Fibroblast of lung (primary cell): ENCODE results near the gene RCAN3. TPM values are rescaled to one million over a fixed set of nuclear protein-coding genes. Genes with fewer than 3 reads are reported as not detected.
A peak's percentile ranks its signal among the peaks of the same experiment; 100 is the strongest.

Experiments
- DNase-seq, 2 donors: peaks; one replicate each; pipeline versions ENCODE4 v3.0.0 to v3.0.0-alpha.2; 2010; ENCODE audit warnings: low read depth in 2 of 2
- H2AFZ ChIP-seq: 2 replicates; pipeline ENCODE4 v1.5.1; 2012; ENCODE audit warnings: low read length, control low read depth, inconsistent platforms
- H3K27ac ChIP-seq: 2 replicates; pipeline ENCODE4 v1.5.1; 2011; ENCODE audit warnings: low read length, control low read depth; ENCODE audit not compliant: insufficient read depth
- H3K27me3 ChIP-seq: 2 replicates; pipeline ENCODE4 v1.5.1; 2011; ENCODE audit warnings: mild to moderate bottlenecking, low read length; ENCODE audit not compliant: control insufficient read depth, insufficient read depth
- H3K36me3 ChIP-seq: 2 replicates; pipeline ENCODE4 v1.5.1; 2011; ENCODE audit warnings: low read length; ENCODE audit not compliant: control insufficient read depth, insufficient read depth
- H3K4me1 ChIP-seq: 2 replicates; pipeline ENCODE4 v1.5.1; 2011; ENCODE audit warnings: low read length; ENCODE audit not compliant: control insufficient read depth, insufficient read depth; ENCODE audit errors: extremely low read depth
- H3K4me2 ChIP-seq: 2 replicates; pipeline ENCODE4 v1.5.1; 2011; ENCODE audit warnings: low read length, control low read depth; ENCODE audit not compliant: insufficient read depth; ENCODE audit errors: extremely low read depth
- H3K4me3 ChIP-seq, 4 experiments: fragments of 200-600 bp in 1 of 4; sonication (generic) in 1 of 4; replicated peaks in 1 of 4; 2 replicates each; pipeline ENCODE4 v1.5.1; 2011 to 2016; ENCODE audit warnings: low read length in 4 of 4, low read depth in 3 of 4, mild to moderate bottlenecking in 3 of 4, control low read depth in 2 of 4, inconsistent platforms in 1 of 4, mixed read lengths in 1 of 4; ENCODE audit not compliant: insufficient read depth in 1 of 4; ENCODE audit errors: control extremely low read depth in 1 of 4
- H3K79me2 ChIP-seq: 2 replicates; pipeline ENCODE4 v1.5.1; 2012; ENCODE audit warnings: mild to moderate bottlenecking, low read length, inconsistent platforms; ENCODE audit not compliant: control insufficient read depth, insufficient read depth
- H3K9ac ChIP-seq: 2 replicates; pipeline ENCODE4 v1.5.1; 2011; ENCODE audit warnings: mild to moderate bottlenecking, low read length, control low read depth; ENCODE audit not compliant: insufficient read depth
- H3K9me3 ChIP-seq: 2 replicates; pipeline ENCODE4 v1.5.1; 2012; ENCODE audit warnings: low read depth, low read length; ENCODE audit not compliant: control insufficient read depth, insufficient read depth
- H4K20me1 ChIP-seq: 2 replicates; pipeline ENCODE4 v1.5.1; 2011; ENCODE audit warnings: low read length; ENCODE audit not compliant: control insufficient read depth, insufficient read depth; ENCODE audit errors: extremely low read depth
- CTCF ChIP-seq, 2 donors: IDR thresholded peaks in 1 of 2; conservative IDR thresholded peaks in 1 of 2; 1 replicate in 1 of 2; 2 replicates in 1 of 2; pipeline ENCODE4 v1.5.1; 2011 to 2012; ENCODE audit warnings: low read length in 2 of 2, control low read depth in 1 of 2, inconsistent platforms in 1 of 2, low read depth in 1 of 2, mild to moderate bottlenecking in 1 of 2
- EZH2 ChIP-seq: IDR thresholded peaks from 2 replicates; pipeline ENCODE4 v1.5.1; 2012; ENCODE audit warnings: low read length, control low read depth, mild to moderate bottlenecking; ENCODE audit errors: missing control alignments
- polyA plus RNA-seq, 2 donors: library from polyadenylated mRNA; depleted of rRNA in 1 of 2; stranded (reverse) in 1 of 2; unstranded in 1 of 2; fragments of >200 nt; gene quantifications; 2 replicates each; pipeline ENCODE4 v1.2.1, GENCODE V29; 2011 to 2012; ENCODE audit warnings: missing spikeins in 1 of 2
- total RNA-seq: library from RNA; depleted of rRNA; stranded (reverse); fragments of >200 nt; gene quantifications from 2 replicates; pipeline ENCODE4 v1.2.1, GENCODE V29; 2014

Gene RCAN3
- total and polyA plus RNA-seq, 2 donors (not counting 1 experiment from before 2014, with no cell fraction given) = 5.0 to 17.3 TPM

GRCh38 chr1:24566236-24566867, 63.7 kb downstream of the RCAN3 start:
- no peak overlapping the region for H3K9ac ChIP-seq
- H2AFZ ChIP-seq = no peak overlapping the region
- H3K4me2 ChIP-seq = no peak overlapping the region
- DNase-seq = peak in 1 of 2 donors; percentile 42
- no peaks in the 10 kb centered on the region for H3K9me3 ChIP-seq
- no peaks in the 10 kb centered on the region for H4K20me1 ChIP-seq
- no peak overlapping the region for H3K27ac ChIP-seq
- H3K4me1 ChIP-seq = no peaks in the 10 kb centered on the region
- no peaks in the 10 kb centered on the region for H3K79me2 ChIP-seq
- no peak for TF ChIP-seq EZH2
- TF ChIP-seq CTCF (conservative IDR thresholded peaks at IDR 0.05 in 1 of 2, IDR thresholded peaks at IDR 0.05 in 1 of 2; ENCODE audit: low read depth in 1 of 2, low read length in 2 of 2) = no peak
- no peaks in the 10 kb centered on the region for H3K36me3 ChIP-seq
- H3K27me3 ChIP-seq = peaks cover 3% of the 10 kb centered on the region
- no peak overlapping the region for H3K4me3 ChIP-seq

GRCh38 chr1:24567792-24568388, 65.3 kb downstream of the RCAN3 start:
- Histone ChIP-seq H4K20me1 (no peaks in the 10 kb centered on the region), H3K27ac (no peak overlapping the region), H3K79me2 (no peaks in the 10 kb centered on the region), H3K9me3 (no peaks in the 10 kb centered on the region), H3K36me3 (no peaks in the 10 kb centered on the region), H3K4me2 (no peak overlapping the region), H2AFZ (no peak overlapping the region), H3K4me3 (no peak overlapping the region), H3K4me1 (no peaks in the 10 kb centered on the region), H3K27me3 (no peaks in the 10 kb centered on the region), H3K9ac (no peak overlapping the region)
- no peak for TF ChIP-seq CTCF (conservative IDR thresholded peaks at IDR 0.05 in 1 of 2, IDR thresholded peaks at IDR 0.05 in 1 of 2; ENCODE audit: low read depth in 1 of 2, low read length in 2 of 2)
- no peak for TF ChIP-seq EZH2
- DNase-seq = no peak

GRCh38 chr1:24568475-24568874, 65.8 kb downstream of the RCAN3 start:
- Histone ChIP-seq H3K9ac (no peak overlapping the region), H3K9me3 (no peaks in the 10 kb centered on the region), H3K4me3 (no peak overlapping the region), H3K4me1 (no peaks in the 10 kb centered on the region), H3K27me3 (no peaks in the 10 kb centered on the region), H3K4me2 (no peak overlapping the region), H4K20me1 (no peaks in the 10 kb centered on the region), H3K27ac (no peak overlapping the region), H2AFZ (no peak overlapping the region), H3K36me3 (no peaks in the 10 kb centered on the region), H3K79me2 (no peaks in the 10 kb centered on the region)
- TF ChIP-seq EZH2 (no peak), CTCF (conservative IDR thresholded peaks at IDR 0.05 in 1 of 2, IDR thresholded peaks at IDR 0.05 in 1 of 2; ENCODE audit: low read depth in 1 of 2, low read length in 2 of 2) (no peak)
- DNase-seq = no peak
